LNCaP clone FGC (cell line): Measurements from ENCODE around the gene PLXNB2.
A peak's percentile ranks its signal among the peaks of the same experiment; 100 is the strongest.

Experiments used
- DNase-seq: peaks from one replicate; pipeline ENCODE4 v3.0.0-alpha.2; 2011; ENCODE audit warnings: low read depth
- H3K4me3 ChIP-seq: 2 replicates; pipeline ENCODE4 v1.5.1; 2011; ENCODE audit warnings: mild to moderate bottlenecking, low read depth, low read length, control low read depth
- TF ChIP-seq, protein P1 (sequence below): IDR thresholded peaks from 2 replicates; pipeline ENCODE4 v1.5.1; 2012; ENCODE audit warnings: mild to moderate bottlenecking; ENCODE audit not compliant: control insufficient read depth, insufficient read depth; ENCODE audit errors: extremely low read depth

Gene PLXNB2

DNA sequence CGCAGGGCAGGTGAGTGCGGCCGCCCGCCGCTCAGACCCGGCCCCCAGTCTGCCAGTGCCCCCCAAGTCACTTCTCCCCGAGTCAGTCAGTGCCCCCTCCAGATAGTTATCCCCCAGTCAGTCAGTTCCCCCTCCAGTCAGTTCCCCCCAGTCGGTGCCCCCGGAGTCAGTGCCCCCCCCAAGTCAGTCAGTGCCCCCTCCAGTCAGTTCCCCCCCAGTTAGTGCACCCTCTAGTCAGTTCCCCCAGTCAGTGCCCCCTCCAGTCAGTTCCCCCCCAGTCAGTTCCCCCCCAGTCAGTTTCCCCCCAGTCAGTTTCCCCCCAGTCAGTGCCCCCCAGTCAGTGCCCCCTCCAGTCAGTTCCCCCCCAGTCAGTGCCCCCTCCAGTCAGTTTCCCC is 36.1 kb upstream of the PLXNB2 start:
- DNase-seq, result no peak
- TF ChIP-seq, protein P1, sequence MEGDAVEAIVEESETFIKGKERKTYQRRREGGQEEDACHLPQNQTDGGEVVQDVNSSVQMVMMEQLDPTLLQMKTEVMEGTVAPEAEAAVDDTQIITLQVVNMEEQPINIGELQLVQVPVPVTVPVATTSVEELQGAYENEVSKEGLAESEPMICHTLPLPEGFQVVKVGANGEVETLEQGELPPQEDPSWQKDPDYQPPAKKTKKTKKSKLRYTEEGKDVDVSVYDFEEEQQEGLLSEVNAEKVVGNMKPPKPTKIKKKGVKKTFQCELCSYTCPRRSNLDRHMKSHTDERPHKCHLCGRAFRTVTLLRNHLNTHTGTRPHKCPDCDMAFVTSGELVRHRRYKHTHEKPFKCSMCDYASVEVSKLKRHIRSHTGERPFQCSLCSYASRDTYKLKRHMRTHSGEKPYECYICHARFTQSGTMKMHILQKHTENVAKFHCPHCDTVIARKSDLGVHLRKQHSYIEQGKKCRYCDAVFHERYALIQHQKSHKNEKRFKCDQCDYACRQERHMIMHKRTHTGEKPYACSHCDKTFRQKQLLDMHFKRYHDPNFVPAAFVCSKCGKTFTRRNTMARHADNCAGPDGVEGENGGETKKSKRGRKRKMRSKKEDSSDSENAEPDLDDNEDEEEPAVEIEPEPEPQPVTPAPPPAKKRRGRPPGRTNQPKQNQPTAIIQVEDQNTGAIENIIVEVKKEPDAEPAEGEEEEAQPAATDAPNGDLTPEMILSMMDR, result no peak
- H3K4me3 ChIP-seq, result peak overlapping the region; percentile 71

DNA sequence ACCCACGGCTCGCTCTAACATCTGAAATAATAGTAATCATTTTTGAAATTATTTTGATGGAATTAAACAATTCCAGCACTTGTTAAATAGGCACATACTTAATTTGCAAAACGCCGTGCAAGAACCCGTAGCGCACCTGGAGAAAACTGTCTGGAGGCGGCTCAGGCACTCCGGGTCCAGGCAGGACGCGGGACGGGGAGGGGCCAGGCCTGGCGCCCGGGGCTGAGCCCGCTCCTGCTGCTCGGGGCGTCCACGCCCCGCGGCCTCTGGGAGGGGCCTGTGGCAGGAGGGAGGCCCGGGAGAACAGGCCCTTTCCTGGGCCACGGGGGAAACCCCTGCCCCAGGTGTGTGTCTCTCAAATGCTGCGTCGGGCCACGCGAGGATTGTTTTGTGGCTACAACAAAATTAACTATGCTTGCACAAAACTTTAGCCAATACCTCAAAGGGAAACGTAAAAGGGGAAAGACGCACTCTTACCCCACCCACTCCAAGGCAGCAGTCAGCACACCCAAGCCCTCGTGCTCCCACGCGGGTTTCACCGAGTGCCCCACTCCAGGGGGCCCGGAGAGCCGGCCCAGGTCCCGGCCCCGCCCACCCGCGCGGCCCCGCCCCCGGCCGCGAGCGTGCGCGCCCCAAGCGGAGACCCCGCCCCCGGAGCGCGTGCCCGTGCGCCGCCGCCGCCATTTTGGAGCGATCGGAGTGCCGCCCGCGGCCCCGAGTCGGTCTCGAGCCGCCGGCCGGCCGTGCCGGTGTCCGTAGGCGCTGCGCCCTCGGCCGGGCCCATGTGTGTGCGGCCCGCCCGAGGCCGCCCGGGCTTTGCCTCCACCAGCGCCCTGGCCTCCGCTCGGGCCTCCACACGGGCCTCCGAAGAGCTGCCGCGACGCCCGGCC is 35.5 kb upstream of the PLXNB2 start, which contains the start of gene PPP6R2:
Gene PPP6R2, plus strand, starts transcription at position 677 of the 890 bp plus-strand sequence. CDS start 50,582 bp downstream, outside the sequence.
- TF ChIP-seq, protein P1, result no peak
- H3K4me3 ChIP-seq, result peak within 1 kb of the TSS; percentile 71
- DNase-seq, result peak; percentile 44

DNA sequence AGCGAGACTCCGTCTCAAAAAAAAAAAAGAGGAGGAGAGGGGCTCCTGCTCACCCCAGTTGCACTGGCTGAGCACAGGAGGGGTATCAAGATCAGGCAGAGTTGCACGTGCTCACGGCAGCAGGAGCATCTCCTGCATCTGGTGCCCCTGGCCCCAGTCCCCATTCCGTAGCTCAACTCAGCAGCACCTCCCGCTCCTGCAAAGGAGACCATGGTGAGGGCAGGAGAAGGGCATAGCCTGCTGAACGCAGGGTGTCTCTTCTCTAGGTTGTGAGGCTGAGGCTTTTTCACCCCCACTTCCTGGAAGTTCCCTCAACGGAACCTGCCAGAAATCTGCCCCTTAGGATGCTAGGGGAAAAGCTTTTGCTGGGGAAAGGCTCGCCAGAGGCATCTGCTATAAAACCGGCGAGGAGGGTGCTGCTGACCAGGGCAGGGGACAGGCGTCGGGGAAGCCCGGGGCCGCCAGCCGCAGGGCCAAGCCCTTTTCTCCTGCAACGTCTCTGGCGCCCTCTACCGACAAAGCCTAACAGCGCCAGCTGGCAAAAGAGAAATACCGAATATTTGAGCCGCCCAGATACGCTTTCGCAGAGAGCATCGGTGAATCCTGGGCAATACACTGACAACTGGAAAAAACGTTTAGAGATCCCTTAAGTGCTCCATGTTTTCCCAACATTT is 34.7 kb upstream of the PLXNB2 start:
- peak; percentile 51 for DNase-seq
- TF ChIP-seq, protein P1, result peak; percentile 93
- H3K4me3 ChIP-seq, result peak overlapping the region; percentile 71

DNA sequence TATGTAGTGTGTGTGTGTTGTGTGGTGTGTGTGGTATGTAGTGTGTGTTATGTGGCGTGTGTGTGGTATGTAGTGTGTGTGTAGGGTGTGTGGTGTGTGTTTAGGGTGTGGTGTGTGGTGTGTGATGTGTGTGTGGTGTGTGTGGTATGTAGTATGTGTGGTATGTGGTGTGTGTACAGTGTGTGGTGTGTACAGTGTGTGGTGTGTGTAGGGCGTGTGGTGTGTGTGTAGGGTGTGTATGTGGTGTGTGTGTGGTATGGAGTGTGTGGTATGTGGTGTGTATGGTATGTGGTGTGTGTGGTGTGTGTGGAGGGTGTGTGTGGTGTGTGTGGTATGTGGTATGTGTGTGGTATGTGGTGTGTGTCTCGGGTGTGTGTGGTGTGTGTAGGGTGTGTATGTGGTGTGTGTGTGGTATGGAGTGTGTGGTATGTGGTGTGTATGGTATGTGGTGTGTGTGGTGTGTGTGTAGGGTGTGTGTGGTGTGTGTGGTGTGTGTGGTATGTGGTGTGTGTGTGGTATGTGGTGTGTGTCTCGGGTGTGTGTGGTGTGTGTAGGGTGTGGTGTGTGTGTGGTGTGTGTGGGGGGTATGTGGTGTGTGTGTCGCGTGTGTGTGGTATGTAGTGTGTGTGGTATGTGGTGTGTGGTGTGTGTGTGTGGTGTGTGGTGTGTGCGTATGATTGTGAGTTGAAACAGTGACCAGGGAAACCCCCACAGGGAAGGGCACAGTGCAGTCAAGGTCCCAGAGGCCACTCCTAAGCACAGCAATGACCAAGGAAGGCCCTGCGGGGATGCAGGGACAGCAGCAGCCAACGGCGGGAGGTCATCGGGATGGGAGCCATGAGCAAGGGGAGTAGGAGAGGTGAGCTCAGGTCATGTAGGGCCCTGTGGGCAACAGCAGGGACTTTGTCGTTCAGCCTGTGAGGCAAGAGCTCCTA is 32.8 kb upstream of the PLXNB2 start:
- TF ChIP-seq, protein P1, result no peak
- no peak overlapping the region for H3K4me3 ChIP-seq
- no peak for DNase-seq

DNA sequence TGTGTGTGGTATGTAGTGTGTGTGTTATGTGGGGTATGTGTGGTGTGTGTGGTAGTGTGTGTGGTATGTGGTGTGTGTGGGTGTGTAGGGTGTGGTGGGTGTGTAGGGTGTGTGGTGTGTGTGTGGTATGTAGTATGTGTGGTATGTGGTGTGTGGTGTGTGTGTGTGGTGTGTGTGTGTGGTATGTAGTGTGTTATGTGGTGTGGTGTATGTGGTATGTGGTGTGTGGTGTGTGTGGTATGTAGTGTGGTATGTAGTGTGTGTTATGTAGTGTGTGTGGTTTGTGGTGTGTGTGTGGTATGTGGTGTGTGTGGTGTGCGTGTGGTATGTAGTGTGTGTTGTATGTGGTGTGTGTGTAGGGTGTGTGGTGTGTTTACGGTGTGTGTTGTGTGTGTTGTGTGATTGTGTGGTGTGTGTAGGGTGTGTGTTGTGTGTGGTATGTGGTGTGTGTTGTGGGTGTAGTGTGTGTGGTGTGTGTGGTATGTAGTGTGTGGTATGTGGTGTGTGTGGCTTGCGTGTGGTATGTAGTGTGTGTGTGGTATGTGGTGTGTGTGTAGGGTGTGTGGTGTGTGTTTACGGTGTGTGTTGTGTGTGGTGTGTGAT is 31.5 kb upstream of the PLXNB2 start:
- TF ChIP-seq, protein P1, result no peak
- no peak overlapping the region for H3K4me3 ChIP-seq
- DNase-seq, result no peak

DNA sequence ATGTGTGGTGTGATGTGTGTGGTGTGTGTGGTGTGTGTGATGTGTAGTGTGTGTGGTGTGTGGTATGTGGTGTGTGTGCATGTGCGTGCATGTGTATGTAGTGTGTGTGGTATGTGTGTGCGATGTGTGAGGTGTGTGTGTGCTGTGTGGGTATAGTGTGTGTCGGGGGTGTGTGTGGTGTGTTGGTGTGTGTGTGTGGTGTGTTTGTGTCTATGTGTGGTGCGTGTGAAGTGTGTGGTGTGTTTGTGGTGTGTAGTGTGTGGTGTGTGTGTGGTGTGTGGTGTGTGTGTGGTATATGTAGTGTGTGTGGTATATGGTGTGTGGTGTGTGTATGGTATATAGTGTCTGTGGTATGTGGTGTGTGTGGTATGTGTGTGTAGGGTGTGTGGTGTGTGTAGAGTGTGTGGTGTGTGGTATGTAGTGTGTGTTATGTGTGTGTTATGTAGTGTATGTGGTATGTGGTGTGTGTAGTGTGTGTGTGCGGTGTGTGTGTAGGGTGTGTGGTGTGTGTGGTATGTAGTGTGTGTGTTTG is 30.7 kb upstream of the PLXNB2 start:
- TF ChIP-seq, protein P1, result no peak
- no peak overlapping the region for H3K4me3 ChIP-seq
- no peak for DNase-seq
